Stimulated activated CD8-positive, alpha-beta memory T cell treated with anti-CD3 and anti-CD28 coated beads, Interleukin-7, amount 100 ng/mL, for 4 hours (primary cell): ENCODE data around the gene ZNF280B.
"Not testable (repeated sequence)": the region's sequence is repeated elsewhere in the genome, so short reads cannot be mapped to it uniquely, and the experiment has no call there.

Experiments used
- DNase-seq, 2 donors: peaks; one replicate each; pipeline ENCODE4 v3.0.0-alpha.2; 2020; ENCODE audit warnings: low read depth in 2 of 2

Gene ZNF280B

GRCh38 chr22:22509912-22510311, 1.4 kb upstream of the ZNF280B start:
- not testable (repeated sequence) for DNase-seq

GRCh38 chr22:22507743-22508273, 734 bp downstream of the ZNF280B start:
- no peak for DNase-seq

GRCh38 chr22:22506736-22507135, 1.8 kb downstream of the ZNF280B start:
- no peak for DNase-seq

- DNase-seq = no peak
These were observed 10.3 kb downstream of the ZNF280B start for GRCh38 chr22:22498267-22498666.

GRCh38 chr22:22491589-22491988, 17.0 kb downstream of the ZNF280B start:
- DNase-seq = not testable (repeated sequence)

GRCh38 chr22:22488736-22489135, 19.8 kb downstream of the ZNF280B start:
- DNase-seq = no peak

GRCh38 chr22:22487869-22488597, 20.5 kb downstream of the ZNF280B start:
- DNase-seq = no peak

GRCh38 chr22:22487059-22487458, 21.5 kb downstream of the ZNF280B start:
- DNase-seq = no peak

- no peak for DNase-seq
These were observed 22.2 kb downstream of the ZNF280B start for GRCh38 chr22:22486132-22486899.

- DNase-seq = no peak
These were observed 23.0 kb downstream of the ZNF280B start for GRCh38 chr22:22485524-22485923.

GRCh38 chr22:22484023-22484422, 24.5 kb downstream of the ZNF280B start:
- no peak for DNase-seq

- no peak for DNase-seq
These were observed 27.6 kb downstream of the ZNF280B start for GRCh38 chr22:22480940-22481339.

GRCh38 chr22:22479999-22480532, 28.5 kb downstream of the ZNF280B start:
- DNase-seq = no peak

GRCh38 chr22:22479116-22479515, 29.4 kb downstream of the ZNF280B start:
- no peak for DNase-seq

- DNase-seq = no peak
These were observed 30.1 kb downstream of the ZNF280B start for GRCh38 chr22:22478470-22478869.

GRCh38 chr22:22474733-22475132, 33.8 kb downstream of the ZNF280B start:
- no peak for DNase-seq

- DNase-seq = not testable (repeated sequence)
These were observed 37.4 kb downstream of the ZNF280B start for GRCh38 chr22:22471104-22471503.

GRCh38 chr22:22469527-22469926, 39.0 kb downstream of the ZNF280B start:
- no peak for DNase-seq

- not testable (repeated sequence) for DNase-seq
These were observed 39.6 kb downstream of the ZNF280B start for GRCh38 chr22:22468794-22469469.

- no peak for DNase-seq
These were observed 41.4 kb downstream of the ZNF280B start for GRCh38 chr22:22467112-22467511.

- DNase-seq = no peak
These were observed 42.8 kb downstream of the ZNF280B start for GRCh38 chr22:22465782-22466181.

- DNase-seq = no peak
These were observed 43.4 kb downstream of the ZNF280B start for GRCh38 chr22:22465094-22465602.
